GM23338 (cell line): ENCODE data around the gene MMP27. TPM values are rescaled to one million over a fixed set of nuclear protein-coding genes. Genes with fewer than 3 reads are reported as not detected.

ENCODE experiments used
- ATAC-seq: fragments of 200-7000 bp; cut with Tn5 transposase; 3 replicates; pipeline ENCODE4 v1.9.1; 2020
- DNase-seq: peaks from one replicate; pipeline ENCODE4 v3.0.0-alpha.2; 2015; ENCODE audit warnings: low spot score
- H2AFZ ChIP-seq: fragments of 200-600 bp; sonication (generic); 2 replicates; pipeline ENCODE4 v1.8.0; 2016; ENCODE audit warnings: antibody characterized with exemption, mild to moderate bottlenecking, moderate library complexity
- H3F3A ChIP-seq: fragments of 200-600 bp; sonication (generic); replicated peaks from 2 replicates; pipeline ENCODE4 v1.8.0; 2017; ENCODE audit warnings: antibody characterized with exemption, mixed run types, low read depth
- H3K27ac ChIP-seq: fragments of 200-600 bp; sonication (generic); 2 replicates; pipeline ENCODE4 v1.6.1; 2016; ENCODE audit warnings: low read depth
- H3K27me3 ChIP-seq: fragments of 200-600 bp; sonication (generic); 2 replicates; pipeline ENCODE4 v1.8.0; 2016; ENCODE audit warnings: mild to moderate bottlenecking, mixed run types, moderate library complexity; ENCODE audit not compliant: insufficient read depth
- H3K36me3 ChIP-seq: fragments of 200-600 bp; sonication (generic); 2 replicates; pipeline ENCODE4 v1.8.0; 2016; ENCODE audit warnings: mild to moderate bottlenecking; ENCODE audit not compliant: insufficient read depth
- H3K4me1 ChIP-seq: fragments of 200-600 bp; sonication (generic); 2 replicates; pipeline ENCODE4 v1.8.0; 2016; ENCODE audit warnings: mild to moderate bottlenecking, moderate library complexity; ENCODE audit not compliant: insufficient read depth
- H3K4me2 ChIP-seq: fragments of 200-600 bp; sonication (generic); 2 replicates; pipeline ENCODE4 v1.7.1; 2017; ENCODE audit warnings: mixed run types
- H3K4me3 ChIP-seq: fragments of 200-600 bp; sonication (generic); 2 replicates; pipeline ENCODE4 v1.6.1; 2016; ENCODE audit warnings: mixed run types
- H3K79me2 ChIP-seq: fragments of 200-600 bp; sonication (generic); replicated peaks from 2 replicates; pipeline ENCODE4 v1.8.0; 2017; ENCODE audit warnings: mild to moderate bottlenecking; ENCODE audit not compliant: insufficient read depth
- H3K9me2 ChIP-seq: fragments of 200-600 bp; sonication (generic); 2 replicates; pipeline ENCODE4 v1.8.0; 2017; ENCODE audit not compliant: insufficient read depth
- H4K20me1 ChIP-seq: fragments of 200-600 bp; sonication (generic); replicated peaks from 2 replicates; pipeline ENCODE4 v1.8.0; 2017; ENCODE audit warnings: mild to moderate bottlenecking; ENCODE audit not compliant: insufficient read depth
- H3K27ac Mint-ChIP-seq: 2 replicates; pipeline ENCODE4 v1.8.0; 2020; ENCODE audit warnings: inconsistent platforms, mild to moderate bottlenecking, moderate library complexity, mixed read lengths
- H3K27me3 Mint-ChIP-seq: 3 replicates; pipeline ENCODE4 v1.8.0; 2022; ENCODE audit warnings: low read depth, mild to moderate bottlenecking, moderate library complexity, mixed read lengths, inconsistent platforms; ENCODE audit not compliant: insufficient read depth, poor library complexity
- H3K36me3 Mint-ChIP-seq: 3 replicates; pipeline ENCODE4 v1.8.0; 2021; ENCODE audit warnings: low read depth, mild to moderate bottlenecking, inconsistent platforms, moderate library complexity, mixed read lengths
- H3K4me1 Mint-ChIP-seq: 3 replicates; pipeline ENCODE4 v1.8.0; 2020; ENCODE audit warnings: mild to moderate bottlenecking, inconsistent platforms, mixed read lengths
- H3K4me3 Mint-ChIP-seq: 3 replicates; pipeline ENCODE4 v1.8.0; 2021; ENCODE audit warnings: moderate library complexity, mild to moderate bottlenecking, inconsistent platforms, mixed read lengths
- H3K9me3 Mint-ChIP-seq: 3 replicates; pipeline ENCODE4 v1.8.0; 2020; ENCODE audit warnings: moderate library complexity, mild to moderate bottlenecking, inconsistent platforms, mixed read lengths
- CREB1 ChIP-seq: fragments of 250-450 bp; sonication (Bioruptor Pico); IDR thresholded peaks from 2 replicates; pipeline ENCODE4 v1.5.0; 2020; ENCODE audit warnings: low read depth, mild to moderate bottlenecking, moderate library complexity
- CTCF ChIP-seq, 2 experiments: fragments of 200-600 bp in 1 of 2; sonication (generic) in 1 of 2; conservative IDR thresholded peaks; 2 replicates each; pipeline versions ENCODE4 v1.5.1 to v1.6.1; 2016 to 2017; ENCODE audit warnings: antibody characterized with exemption in 2 of 2, low read depth in 2 of 2, mild to moderate bottlenecking in 2 of 2, moderate library complexity in 1 of 2
- EZH2phosphoT487 ChIP-seq: fragments of 200-600 bp; sonication (generic); IDR thresholded peaks from one replicate; pipeline ENCODE4 v1.8.1; 2018; ENCODE audit warnings: antibody characterized with exemption; ENCODE audit not compliant: unreplicated experiment
- JUNB ChIP-seq: IDR thresholded peaks from one replicate; pipeline ENCODE4 v1.6.1; 2016; ENCODE audit warnings: antibody characterized with exemption; ENCODE audit not compliant: unreplicated experiment
- NANOG ChIP-seq: IDR thresholded peaks from 2 replicates; pipeline ENCODE4 v1.6.1; 2016; ENCODE audit warnings: antibody characterized with exemption, borderline replicate concordance
- POLR2AphosphoS5 ChIP-seq: IDR thresholded peaks from 2 replicates; pipeline ENCODE4 v1.6.1; 2016; ENCODE audit warnings: antibody characterized with exemption, low read depth
- REST ChIP-seq: IDR thresholded peaks from one replicate; pipeline ENCODE4 v1.6.1; 2018; ENCODE audit warnings: antibody characterized with exemption; ENCODE audit not compliant: unreplicated experiment
- STAT1 ChIP-seq: IDR thresholded peaks from one replicate; pipeline ENCODE4 v1.6.1; 2016; ENCODE audit warnings: antibody characterized with exemption; ENCODE audit not compliant: unreplicated experiment
- ZNF114 ChIP-seq: fragments of 250-450 bp; sonication (Bioruptor Pico); IDR thresholded peaks from 2 replicates; pipeline ENCODE4 v1.5.0; 2020; ENCODE audit warnings: mild to moderate bottlenecking, moderate library complexity
- ZNF331 ChIP-seq: fragments of 250-450 bp; sonication (Bioruptor Pico); IDR thresholded peaks from 2 replicates; pipeline ENCODE4 v1.5.0; 2020; ENCODE audit warnings: low read depth, mild to moderate bottlenecking, moderate library complexity
- polyA plus RNA-seq: library from polyadenylated mRNA; unstranded; fragments of >200 nt; fragmentation: Nextera tagmentation; extraction: Ambion mirVana; gene quantifications from 2 replicates; pipeline ENCODE4 v1.2.1, GENCODE V29; 2016
- total RNA-seq: library from RNA; depleted of rRNA; stranded (reverse); fragments of >200 nt; shearing (Covaris generic); gene quantifications from 2 replicates; pipeline ENCODE4 v1.2.3, GENCODE V29; 2014
- TF ChIP-seq, protein P1 (sequence below): fragments of 250-450 bp; sonication (Bioruptor Pico); IDR thresholded peaks from 2 replicates; pipeline ENCODE4 v1.5.0; 2020; ENCODE audit warnings: mild to moderate bottlenecking, moderate library complexity

The MMP27 gene
- total and polyA plus RNA-seq, 2 experiments from 2014 or later: not detected

- TF ChIP-seq REST: no peak
- TF ChIP-seq NANOG: no peak
- no peak for TF ChIP-seq ZNF331 (CRISPR knock-in tag)
These were observed 50.0 kb downstream of the MMP27 start (continued) for GRCh38 chr11:102655547-102655946.

DNA sequence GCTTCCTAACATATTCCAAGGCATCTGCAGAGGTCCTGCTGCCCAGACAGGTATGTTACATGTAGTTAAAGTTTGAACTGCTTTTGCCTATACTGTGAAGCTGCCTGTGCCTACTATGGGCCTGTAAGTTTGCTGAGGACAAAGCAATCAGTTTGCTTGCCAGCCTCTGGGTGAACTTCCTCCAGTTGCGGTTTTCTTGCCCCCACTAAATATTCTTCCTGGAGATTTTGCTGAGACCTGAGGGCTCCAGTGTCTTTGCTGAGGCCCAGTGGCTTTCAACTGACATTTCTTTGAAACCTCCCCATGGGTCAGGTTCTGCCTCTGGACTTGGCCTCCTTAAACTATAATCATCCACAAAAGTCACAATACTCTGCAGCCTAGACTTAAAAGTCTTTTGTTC is 50.8 kb downstream of the MMP27 start:
- no peaks in the 10 kb centered on the region for H3K79me2 ChIP-seq
- H3K27me3 ChIP-seq: no peaks in the 10 kb centered on the region
- DNase-seq: no peak
- no peaks in the 10 kb centered on the region for H3K4me1 ChIP-seq
- no peaks in the 10 kb centered on the region for H3K36me3 ChIP-seq
- Mint-ChIP-seq H3K27ac (no peak overlapping the region), H3K36me3 (no peaks in the 10 kb centered on the region), H3K9me3 (no peaks in the 10 kb centered on the region; the same call in 2 of the 3 replicates), H3K4me1 (no peaks in the 10 kb centered on the region), H3K4me3 (no peak overlapping the region), H3K27me3 (no peaks in the 10 kb centered on the region)
- H3F3A ChIP-seq: no peaks in the 10 kb centered on the region
- 0 out of 2 replicates have a peak, but pooled peaks cover 5% of the 10 kb centered on the region for H3K9me2 ChIP-seq
- no peak overlapping the region for H2AFZ ChIP-seq
- no peaks in the 10 kb centered on the region for H4K20me1 ChIP-seq
- no peak for ATAC-seq
- no peak overlapping the region for H3K4me2 ChIP-seq
- no peak overlapping the region for H3K4me3 ChIP-seq
- no peak overlapping the region for H3K27ac ChIP-seq
- TF ChIP-seq REST: no peak
- no peak for TF ChIP-seq CTCF (conservative IDR thresholded peaks at IDR 0.05; ENCODE audit: low read depth in 2 of 2)
- no peak for TF ChIP-seq STAT1
- no peak for TF ChIP-seq CREB1 (CRISPR knock-in tag)
- no peak for TF ChIP-seq ZNF114
- no peak for TF ChIP-seq JUNB
- no peak for TF ChIP-seq EZH2phosphoT487
- TF ChIP-seq, protein P1, sequence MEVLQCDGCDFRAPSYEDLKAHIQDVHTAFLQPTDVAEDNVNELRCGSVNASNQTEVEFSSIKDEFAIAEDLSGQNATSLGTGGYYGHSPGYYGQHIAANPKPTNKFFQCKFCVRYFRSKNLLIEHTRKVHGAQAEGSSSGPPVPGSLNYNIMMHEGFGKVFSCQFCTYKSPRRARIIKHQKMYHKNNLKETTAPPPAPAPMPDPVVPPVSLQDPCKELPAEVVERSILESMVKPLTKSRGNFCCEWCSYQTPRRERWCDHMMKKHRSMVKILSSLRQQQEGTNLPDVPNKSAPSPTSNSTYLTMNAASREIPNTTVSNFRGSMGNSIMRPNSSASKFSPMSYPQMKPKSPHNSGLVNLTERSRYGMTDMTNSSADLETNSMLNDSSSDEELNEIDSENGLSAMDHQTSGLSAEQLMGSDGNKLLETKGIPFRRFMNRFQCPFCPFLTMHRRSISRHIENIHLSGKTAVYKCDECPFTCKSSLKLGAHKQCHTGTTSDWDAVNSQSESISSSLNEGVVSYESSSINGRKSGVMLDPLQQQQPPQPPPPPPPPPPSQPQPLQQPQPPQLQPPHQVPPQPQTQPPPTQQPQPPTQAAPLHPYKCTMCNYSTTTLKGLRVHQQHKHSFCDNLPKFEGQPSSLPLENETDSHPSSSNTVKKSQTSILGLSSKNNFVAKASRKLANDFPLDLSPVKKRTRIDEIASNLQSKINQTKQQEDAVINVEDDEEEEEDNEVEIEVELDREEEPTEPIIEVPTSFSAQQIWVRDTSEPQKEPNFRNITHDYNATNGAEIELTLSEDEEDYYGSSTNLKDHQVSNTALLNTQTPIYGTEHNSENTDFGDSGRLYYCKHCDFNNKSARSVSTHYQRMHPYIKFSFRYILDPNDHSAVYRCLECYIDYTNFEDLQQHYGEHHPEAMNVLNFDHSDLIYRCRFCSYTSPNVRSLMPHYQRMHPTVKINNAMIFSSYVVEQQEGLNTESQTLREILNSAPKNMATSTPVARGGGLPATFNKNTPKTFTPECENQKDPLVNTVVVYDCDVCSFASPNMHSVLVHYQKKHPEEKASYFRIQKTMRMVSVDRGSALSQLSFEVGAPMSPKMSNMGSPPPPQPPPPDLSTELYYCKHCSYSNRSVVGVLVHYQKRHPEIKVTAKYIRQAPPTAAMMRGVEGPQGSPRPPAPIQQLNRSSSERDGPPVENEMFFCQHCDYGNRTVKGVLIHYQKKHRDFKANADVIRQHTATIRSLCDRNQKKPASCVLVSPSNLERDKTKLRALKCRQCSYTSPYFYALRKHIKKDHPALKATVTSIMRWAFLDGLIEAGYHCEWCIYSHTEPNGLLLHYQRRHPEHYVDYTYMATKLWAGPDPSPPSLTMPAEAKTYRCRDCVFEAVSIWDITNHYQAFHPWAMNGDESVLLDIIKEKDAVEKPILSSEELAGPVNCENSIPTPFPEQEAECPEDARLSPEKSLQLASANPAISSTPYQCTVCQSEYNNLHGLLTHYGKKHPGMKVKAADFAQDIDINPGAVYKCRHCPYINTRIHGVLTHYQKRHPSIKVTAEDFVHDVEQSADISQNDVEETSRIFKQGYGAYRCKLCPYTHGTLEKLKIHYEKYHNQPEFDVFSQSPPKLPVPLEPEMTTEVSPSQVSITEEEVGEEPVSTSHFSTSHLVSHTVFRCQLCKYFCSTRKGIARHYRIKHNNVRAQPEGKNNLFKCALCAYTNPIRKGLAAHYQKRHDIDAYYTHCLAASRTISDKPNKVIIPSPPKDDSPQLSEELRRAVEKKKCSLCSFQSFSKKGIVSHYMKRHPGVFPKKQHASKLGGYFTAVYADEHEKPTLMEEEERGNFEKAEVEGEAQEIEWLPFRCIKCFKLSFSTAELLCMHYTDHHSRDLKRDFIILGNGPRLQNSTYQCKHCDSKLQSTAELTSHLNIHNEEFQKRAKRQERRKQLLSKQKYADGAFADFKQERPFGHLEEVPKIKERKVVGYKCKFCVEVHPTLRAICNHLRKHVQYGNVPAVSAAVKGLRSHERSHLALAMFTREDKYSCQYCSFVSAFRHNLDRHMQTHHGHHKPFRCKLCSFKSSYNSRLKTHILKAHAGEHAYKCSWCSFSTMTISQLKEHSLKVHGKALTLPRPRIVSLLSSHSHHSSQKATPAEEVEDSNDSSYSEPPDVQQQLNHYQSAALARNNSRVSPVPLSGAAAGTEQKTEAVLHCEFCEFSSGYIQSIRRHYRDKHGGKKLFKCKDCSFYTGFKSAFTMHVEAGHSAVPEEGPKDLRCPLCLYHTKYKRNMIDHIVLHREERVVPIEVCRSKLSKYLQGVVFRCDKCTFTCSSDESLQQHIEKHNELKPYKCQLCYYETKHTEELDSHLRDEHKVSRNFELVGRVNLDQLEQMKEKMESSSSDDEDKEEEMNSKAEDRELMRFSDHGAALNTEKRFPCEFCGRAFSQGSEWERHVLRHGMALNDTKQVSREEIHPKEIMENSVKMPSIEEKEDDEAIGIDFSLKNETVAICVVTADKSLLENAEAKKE (CRISPR knock-in tag): no peak
- TF ChIP-seq POLR2AphosphoS5: no peak
